Mesendoderm (in vitro differentiated cells): ENCODE results near the gene OTULINL.

ENCODE experiments used
- DNase-seq: peaks from one replicate; pipeline ENCODE4 v3.0.0; 2013
- H2AK5ac ChIP-seq: 2 replicates; pipeline ENCODE4 v1.6.1; 2013; ENCODE audit warnings: low read length, inconsistent platforms
- H2BK120ac ChIP-seq: 2 replicates; pipeline ENCODE4 v1.6.1; 2013; ENCODE audit warnings: low read depth, mild to moderate bottlenecking, low read length, moderate library complexity, mixed read lengths
- H2BK15ac ChIP-seq: replicated peaks from 2 replicates; pipeline ENCODE4 v1.6.1; 2013; ENCODE audit warnings: low read depth, mild to moderate bottlenecking, moderate library complexity
- H2BK5ac ChIP-seq: 2 replicates; pipeline ENCODE4 v1.6.1; 2013; ENCODE audit warnings: low read length, inconsistent platforms
- H3K18ac ChIP-seq: 2 replicates; pipeline ENCODE4 v1.6.1; 2013; ENCODE audit warnings: mild to moderate bottlenecking, low read length, mixed read lengths
- H3K23ac ChIP-seq: one replicate; pipeline ENCODE4 v1.6.1; 2013; ENCODE audit warnings: low read length
- H3K27ac ChIP-seq: 2 replicates; pipeline ENCODE4 v1.5.1; 2013; ENCODE audit warnings: low read depth, mild to moderate bottlenecking, inconsistent platforms, low read length, moderate library complexity
- H3K27me3 ChIP-seq: 2 replicates; pipeline ENCODE4 v1.6.1; 2013; ENCODE audit warnings: low read length, control low read depth, mild to moderate bottlenecking, inconsistent platforms; ENCODE audit not compliant: insufficient read depth, poor library complexity
- H3K36me3 ChIP-seq: 2 replicates; pipeline ENCODE4 v1.6.1; 2013; ENCODE audit warnings: low read length, inconsistent platforms; ENCODE audit not compliant: control insufficient read depth, insufficient read depth
- H3K4ac ChIP-seq: one replicate; pipeline ENCODE4 v1.6.1; 2013; ENCODE audit warnings: low read depth, mild to moderate bottlenecking, low read length, moderate library complexity
- H3K4me1 ChIP-seq: 2 replicates; pipeline ENCODE4 v1.6.1; 2013; ENCODE audit warnings: low read depth, low read length, inconsistent platforms; ENCODE audit not compliant: control insufficient read depth
- H3K4me2 ChIP-seq: 2 replicates; pipeline ENCODE4 v1.6.1; 2013; ENCODE audit warnings: low read length
- H3K4me3 ChIP-seq: 2 replicates; pipeline ENCODE4 v1.5.1; 2013; ENCODE audit warnings: mild to moderate bottlenecking, low read length
- H3K56ac ChIP-seq: one replicate; pipeline ENCODE4 v1.6.1; 2013; ENCODE audit warnings: low read length
- H3K79me1 ChIP-seq: 2 replicates; pipeline ENCODE4 v1.6.1; 2013; ENCODE audit warnings: low read length, inconsistent platforms
- H3K79me2 ChIP-seq: 2 replicates; pipeline ENCODE4 v1.6.1; 2013; ENCODE audit warnings: mild to moderate bottlenecking, low read length; ENCODE audit not compliant: control insufficient read depth, insufficient read depth
- H3K9ac ChIP-seq: 2 replicates; pipeline ENCODE4 v1.6.1; 2013; ENCODE audit warnings: low read length, inconsistent platforms
- H4K5ac ChIP-seq: one replicate; pipeline ENCODE4 v1.6.1; 2013; ENCODE audit warnings: low read length
- H4K8ac ChIP-seq: one replicate; pipeline ENCODE4 v1.6.1; 2013; ENCODE audit warnings: low read depth, mild to moderate bottlenecking, control low read depth, low read length, moderate library complexity
- WGBS: extraction: QIAGEN DNeasy Blood & Tissue Kit; methylation state at CpG from one replicate; pipeline ENCODE4 v1.1.7; 2013; ENCODE audit warnings: low lambda C conversion rate, missing lambda C conversion rate; ENCODE audit not compliant: insufficient coverage; ENCODE audit errors: extremely low coverage; 5-methylcytosine and 5-hydroxymethylcytosine counted together

The OTULINL gene

DNA sequence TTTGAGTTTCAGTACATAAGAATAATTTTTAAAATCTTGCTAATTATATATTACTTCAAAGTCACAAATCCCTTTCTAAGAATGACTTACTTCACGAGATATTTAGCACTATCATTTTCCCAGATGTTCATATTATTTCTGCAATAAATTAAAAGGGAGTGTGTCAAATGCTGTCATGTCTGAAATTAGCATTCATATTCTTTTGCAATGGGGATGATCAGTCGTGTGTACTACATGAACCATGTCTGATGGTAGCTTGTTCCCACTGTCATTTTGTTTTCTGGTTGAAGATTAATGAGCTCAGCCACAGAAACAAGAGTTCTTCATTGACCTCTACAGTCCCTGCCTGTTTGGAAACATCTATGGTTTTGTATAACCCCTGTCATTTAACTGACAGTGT lies 30.1 kb downstream of the OTULINL start:
- H3K4me2 ChIP-seq: no peak overlapping the region
- no peak overlapping the region for H3K27ac ChIP-seq
- H3K79me1 ChIP-seq: no peaks in the 10 kb centered on the region
- H3K4me3 ChIP-seq: no peak overlapping the region
- no peak overlapping the region for H2BK15ac ChIP-seq
- no peak overlapping the region for H3K56ac ChIP-seq
- no peak overlapping the region for H2AK5ac ChIP-seq
- no peak overlapping the region for H2BK120ac ChIP-seq
- H3K36me3 ChIP-seq: no peaks in the 10 kb centered on the region
- H4K5ac ChIP-seq: no peak overlapping the region
- no peak overlapping the region for H3K4ac ChIP-seq
- H3K23ac ChIP-seq: no peak overlapping the region
- DNase-seq: no peak
- no peaks in the 10 kb centered on the region for H3K79me2 ChIP-seq
- H3K27me3 ChIP-seq: no peaks in the 10 kb centered on the region
- no peak overlapping the region for H2BK5ac ChIP-seq
- no peak overlapping the region for H4K8ac ChIP-seq
- no peak overlapping the region for H3K18ac ChIP-seq
- no CpG with 5 or more reads among the region's 2 CpGs for WGBS
- H3K9ac ChIP-seq: no peak overlapping the region
- no peaks in the 10 kb centered on the region for H3K4me1 ChIP-seq

DNA sequence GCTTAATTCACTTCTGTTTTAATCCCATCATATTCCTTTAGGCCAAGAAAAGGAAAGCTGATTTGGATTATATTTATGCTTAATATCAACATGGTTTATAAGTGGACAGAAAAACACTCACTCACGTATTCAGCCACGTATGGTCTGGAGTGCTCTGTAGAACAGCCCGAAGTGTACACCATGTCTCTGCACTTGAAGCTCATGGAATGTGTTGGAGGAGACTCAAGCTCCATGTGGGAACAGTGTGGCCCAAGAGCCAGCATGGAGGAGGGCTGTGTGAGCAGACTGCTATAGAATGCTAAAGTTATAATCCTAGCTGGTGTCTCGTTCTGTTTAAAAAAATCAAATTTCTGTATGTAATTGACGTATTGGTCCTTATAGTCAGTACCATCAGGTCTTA lies 32.9 kb downstream of the OTULINL start:
- Histone ChIP-seq H2AK5ac (no peak overlapping the region), H3K23ac (no peak overlapping the region), H3K4me3 (no peak overlapping the region), H3K4me2 (no peak overlapping the region), H3K27ac (no peak overlapping the region), H3K79me1 (no peaks in the 10 kb centered on the region), H2BK120ac (no peak overlapping the region), H2BK5ac (no peak overlapping the region), H2BK15ac (no peak overlapping the region), H3K79me2 (no peaks in the 10 kb centered on the region), H3K4ac (no peak overlapping the region), H3K4me1 (no peaks in the 10 kb centered on the region), H3K56ac (no peak overlapping the region), H3K18ac (no peak overlapping the region), H3K36me3 (no peaks in the 10 kb centered on the region), H4K5ac (no peak overlapping the region), H4K8ac (no peak overlapping the region), H3K27me3 (no peaks in the 10 kb centered on the region), H3K9ac (no peak overlapping the region)
- no peak for DNase-seq
- WGBS: no CpG with 5 or more reads among the region's 5 CpGs

DNA sequence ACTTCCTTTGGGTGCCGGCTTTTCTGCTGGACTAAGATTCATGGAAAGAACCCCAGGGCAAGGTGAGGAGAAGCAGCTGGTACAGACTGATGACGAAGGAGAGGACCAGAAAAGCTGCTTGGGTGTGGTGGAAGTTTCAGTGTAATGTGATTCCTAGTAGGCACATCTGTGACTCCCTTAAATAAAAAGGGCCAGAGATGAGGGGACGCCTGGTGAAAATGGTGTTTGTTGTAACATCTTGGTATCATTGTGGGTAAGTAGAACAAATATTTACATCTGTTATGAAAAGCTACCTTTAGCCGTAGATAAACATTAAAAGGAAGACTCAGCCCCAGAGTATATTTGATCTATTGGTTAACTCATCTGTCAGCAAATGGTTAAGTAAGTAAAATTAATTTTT lies 33.8 kb downstream of the OTULINL start:
- H3K79me1 ChIP-seq: no peaks in the 10 kb centered on the region
- no peak overlapping the region for H2BK120ac ChIP-seq
- DNase-seq: no peak
- H3K27ac ChIP-seq: no peak overlapping the region
- no peaks in the 10 kb centered on the region for H3K4me1 ChIP-seq
- no peak overlapping the region for H3K9ac ChIP-seq
- no peak overlapping the region for H3K56ac ChIP-seq
- no peak overlapping the region for H3K4me3 ChIP-seq
- no peaks in the 10 kb centered on the region for H3K36me3 ChIP-seq
- no CpG with 5 or more reads among the region's 4 CpGs for WGBS
- no peak overlapping the region for H4K8ac ChIP-seq
- H3K27me3 ChIP-seq: no peaks in the 10 kb centered on the region
- no peak overlapping the region for H3K23ac ChIP-seq
- no peak overlapping the region for H3K18ac ChIP-seq
- H3K79me2 ChIP-seq: no peaks in the 10 kb centered on the region
- H2AK5ac ChIP-seq: no peak overlapping the region
- no peak overlapping the region for H3K4me2 ChIP-seq
- H3K4ac ChIP-seq: no peak overlapping the region
- H4K5ac ChIP-seq: no peak overlapping the region
- no peak overlapping the region for H2BK15ac ChIP-seq
- no peak overlapping the region for H2BK5ac ChIP-seq

DNA sequence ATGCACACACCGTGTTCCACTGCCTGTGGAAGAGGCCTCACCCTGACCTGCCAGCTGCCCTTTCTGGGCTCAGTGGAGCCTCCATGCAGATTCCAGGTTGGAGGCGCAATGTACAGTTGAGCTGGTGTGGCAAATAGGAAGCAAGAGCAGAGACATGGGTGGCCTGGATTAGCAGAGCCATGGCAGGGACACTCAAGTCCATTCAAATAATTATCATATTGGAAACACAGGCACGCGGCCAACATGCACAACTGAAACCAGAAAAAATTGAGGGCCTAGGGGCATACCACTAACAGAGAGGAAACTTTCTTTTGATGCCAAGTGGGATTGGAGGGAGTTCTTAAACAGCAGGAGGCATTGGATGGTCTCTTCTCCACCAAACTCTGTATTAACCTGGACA lies 35.8 kb downstream of the OTULINL start:
- Histone ChIP-seq H3K4me1 (no peaks in the 10 kb centered on the region), H3K18ac (no peak overlapping the region)
- no peak for DNase-seq

DNA sequence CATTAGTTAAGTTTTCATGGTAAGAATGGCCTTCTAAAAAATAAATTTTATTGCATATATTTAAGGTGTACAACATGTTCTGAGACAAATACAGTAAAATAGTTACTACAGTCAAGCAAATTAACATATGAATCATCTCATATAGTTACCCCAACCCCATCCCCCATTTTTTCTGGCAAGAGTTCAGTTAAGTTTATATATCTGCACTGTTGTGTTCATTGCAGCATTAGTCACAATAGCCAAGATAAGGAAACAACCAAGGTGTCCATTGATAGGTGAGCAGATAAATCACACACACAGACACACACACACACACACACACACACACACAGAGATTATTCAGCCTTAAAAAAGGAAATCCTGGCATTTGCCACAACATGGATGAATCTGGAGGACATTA lies 45.7 kb downstream of the OTULINL start:
- Histone ChIP-seq H2BK120ac (no peak overlapping the region), H4K8ac (no peak overlapping the region), H3K27me3 (no peaks in the 10 kb centered on the region), H3K18ac (no peak overlapping the region), H3K4me3 (no peak overlapping the region), H3K23ac (no peak overlapping the region), H2BK15ac (no peak overlapping the region), H3K4me1 (no peaks in the 10 kb centered on the region), H3K79me1 (no peaks in the 10 kb centered on the region), H3K9ac (no peak overlapping the region), H3K56ac (no peak overlapping the region), H3K4me2 (no peak overlapping the region), H3K4ac (no peak overlapping the region), H3K27ac (no peak overlapping the region), H3K36me3 (no peaks in the 10 kb centered on the region), H2BK5ac (no peak overlapping the region), H4K5ac (no peak overlapping the region), H3K79me2 (no peaks in the 10 kb centered on the region), H2AK5ac (no peak overlapping the region)
- no peak for DNase-seq

More for the DNA sequence above, 35.8 kb downstream of the OTULINL start:
- H3K23ac ChIP-seq: no peak overlapping the region
- no peak overlapping the region for H2AK5ac ChIP-seq
- H4K5ac ChIP-seq: no peak overlapping the region
- no peaks in the 10 kb centered on the region for H3K36me3 ChIP-seq
- H2BK15ac ChIP-seq: no peak overlapping the region
- H3K4ac ChIP-seq: no peak overlapping the region
- no peaks in the 10 kb centered on the region for H3K27me3 ChIP-seq
- H3K9ac ChIP-seq: no peak overlapping the region
- H3K56ac ChIP-seq: no peak overlapping the region
- no peaks in the 10 kb centered on the region for H3K79me1 ChIP-seq
- no peak overlapping the region for H3K4me2 ChIP-seq
- H3K4me3 ChIP-seq: no peak overlapping the region
- H2BK120ac ChIP-seq: no peak overlapping the region
- H3K79me2 ChIP-seq: no peaks in the 10 kb centered on the region
- no peak overlapping the region for H3K27ac ChIP-seq
- no CpG with 5 or more reads among the region's 4 CpGs for WGBS
- no peak overlapping the region for H2BK5ac ChIP-seq
- no peak overlapping the region for H4K8ac ChIP-seq

DNA sequence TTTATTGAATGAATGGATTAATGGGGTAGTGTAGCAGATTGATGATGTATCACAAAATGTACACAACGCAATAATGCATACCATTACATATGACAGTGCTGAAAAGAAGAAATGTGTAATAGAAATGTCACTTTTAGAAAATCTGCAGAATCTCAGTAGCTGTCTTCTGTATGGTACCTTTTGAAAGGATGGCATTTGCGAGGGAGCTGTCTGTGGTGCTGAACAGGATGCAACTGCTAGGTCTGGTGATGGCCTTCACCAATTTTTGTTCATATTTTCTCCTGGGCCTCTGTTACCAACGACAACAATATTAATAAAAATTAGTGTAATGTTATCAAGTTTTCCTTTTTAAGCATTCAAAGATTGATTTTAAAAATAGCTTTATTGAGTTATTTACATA lies 46.8 kb downstream of the OTULINL start:
- no peak overlapping the region for H2BK15ac ChIP-seq
- no peak overlapping the region for H3K4ac ChIP-seq
- no peak overlapping the region for H3K9ac ChIP-seq
- H4K5ac ChIP-seq: no peak overlapping the region
- no peak overlapping the region for H3K18ac ChIP-seq
- no peak overlapping the region for H2BK120ac ChIP-seq
- H3K79me2 ChIP-seq: no peaks in the 10 kb centered on the region
- H3K27me3 ChIP-seq: no peaks in the 10 kb centered on the region
- no peak overlapping the region for H3K27ac ChIP-seq
- H3K56ac ChIP-seq: no peak overlapping the region
- H3K4me3 ChIP-seq: no peak overlapping the region
- no peak overlapping the region for H2BK5ac ChIP-seq
- no peaks in the 10 kb centered on the region for H3K4me1 ChIP-seq
- H3K79me1 ChIP-seq: no peaks in the 10 kb centered on the region
- no peak overlapping the region for H3K23ac ChIP-seq
- no peaks in the 10 kb centered on the region for H3K36me3 ChIP-seq
- no peak overlapping the region for H4K8ac ChIP-seq
- no peak overlapping the region for H2AK5ac ChIP-seq
- DNase-seq: peak; percentile 53
- WGBS: no CpG with 5 or more reads among the region's 3 CpGs
- H3K4me2 ChIP-seq: no peak overlapping the region
